HepG2 (cell line): ENCODE measurements around the gene YIF1A. TPM values are rescaled to one million over a fixed set of nuclear protein-coding genes. Genes with fewer than 3 reads are reported as not detected.

Experiments used
- ATAC-seq: fragments of 200-7000 bp; cut with Tn5 transposase; 3 replicates; pipeline ENCODE4 v1.9.1; 2020; ENCODE audit warnings: mild to moderate bottlenecking, moderate library complexity
- BruUV-seq: library from RNA; stranded (reverse); fragments of 400-500 nt; replicated peaks from 2 replicates; lab custom pipeline; 2021; lab: Mats Ljungman, UMichigan
- CTCF ChIA-PET: fragments of 300-600 bp; formaldehyde crosslinking; extraction: SDS; loops from one replicate; lab custom pipeline; 2021; ENCODE audit warnings: low total read pairs, inconsistent platforms, low intra/inter-chr PET ratio; lab: Yijun Ruan, JAX
- POLR2A ChIA-PET: fragments of 350-600 bp; sonication (Branson Sonifier 250); formaldehyde crosslinking; loops from one replicate; lab custom pipeline; 2020; ENCODE audit warnings: antibody characterized with exemption, inconsistent platforms; lab: Yijun Ruan, JAX
- DNase-seq: peaks from one replicate; pipeline ENCODE4 v3.0.0-alpha.2; 2015; ENCODE audit warnings: low spot score
- FAIRE-seq: peaks from 3 replicates; lab custom pipeline; 2011; peaks lifted over from hg19 to GRCh38; lab: Jason Lieb, UNC
- H2AFZ ChIP-seq: one replicate; pipeline ENCODE4 v1.6.1; 2011; ENCODE audit warnings: low read length, inconsistent platforms
- H3K27ac ChIP-seq: fragments of 300-600 bp; 3 replicates; pipeline ENCODE4 v1.8.0; 2011; ENCODE audit warnings: mixed run types, mild to moderate bottlenecking, mixed read lengths, low read length, inconsistent platforms; ENCODE audit not compliant: insufficient read depth; ENCODE audit errors: extremely low read length
- H3K27me3 ChIP-seq, 2 experiments: fragments of 200-600 bp in 1 of 2; 2 replicates in 1 of 2; 3 replicates in 1 of 2; pipeline versions ENCODE4 v1.6.0 to v1.8.0; 2011; ENCODE audit warnings: low read length in 2 of 2, mild to moderate bottlenecking in 2 of 2, moderate library complexity in 2 of 2, inconsistent platforms in 1 of 2; ENCODE audit not compliant: insufficient read depth in 2 of 2, control insufficient read depth in 1 of 2
- H3K36me3 ChIP-seq, 2 experiments: fragments of 200-600 bp in 1 of 2; replicated peaks in 1 of 2; 2 replicates in 1 of 2; 3 replicates in 1 of 2; pipeline versions ENCODE4 v1.5.1 to v1.8.0; 2011; ENCODE audit warnings: low read length in 2 of 2, inconsistent platforms in 1 of 2; ENCODE audit not compliant: insufficient read depth in 2 of 2, control insufficient read depth in 1 of 2
- H3K4me1 ChIP-seq: 2 replicates; pipeline ENCODE4 v1.5.1; 2012; ENCODE audit warnings: low read length, inconsistent platforms; ENCODE audit not compliant: insufficient read depth
- H3K4me2 ChIP-seq: 2 replicates; pipeline ENCODE4 v1.6.0; 2011; ENCODE audit warnings: low read depth, low read length, inconsistent platforms
- H3K4me3 ChIP-seq, 3 experiments: fragments of 200-600 bp in 1 of 3; sonication (generic), shearing (Covaris generic) in 1 of 3; replicated peaks in 1 of 3; 2 replicates each; pipeline ENCODE4 v1.5.1; 2011 to 2016; ENCODE audit warnings: low read length in 3 of 3, inconsistent platforms in 2 of 3, low read depth in 2 of 3, mild to moderate bottlenecking in 2 of 3, control low read depth in 1 of 3, mixed read lengths in 1 of 3; ENCODE audit not compliant: insufficient read depth in 1 of 3
- H3K79me2 ChIP-seq: one replicate; pipeline ENCODE4 v1.6.1; 2011; ENCODE audit warnings: low read length, inconsistent platforms; ENCODE audit not compliant: insufficient read depth
- H3K9ac ChIP-seq: 2 replicates; pipeline ENCODE4 v1.6.0; 2011; ENCODE audit warnings: mild to moderate bottlenecking, low read depth, low read length, inconsistent platforms; ENCODE audit not compliant: insufficient read depth
- H3K9me3 ChIP-seq: 2 replicates; pipeline ENCODE4 v1.5.1; 2012; ENCODE audit warnings: mild to moderate bottlenecking, low read length
- H4K20me1 ChIP-seq: 2 replicates; pipeline ENCODE4 v1.6.0; 2011; ENCODE audit warnings: inconsistent platforms, mild to moderate bottlenecking, low read length, moderate library complexity; ENCODE audit not compliant: insufficient read depth
- ARID2 ChIP-seq: sonication (generic); formaldehyde crosslinking; IDR thresholded peaks from 2 replicates; pipeline ENCODE4 v1.8.1; 2022; ENCODE audit warnings: mild to moderate bottlenecking, missing genetic modification reagents, borderline replicate concordance
- HIVEP1 ChIP-seq: sonication (generic); formaldehyde crosslinking; IDR thresholded peaks from 2 replicates; pipeline ENCODE4 v1.4.0; 2020; ENCODE audit warnings: mild to moderate bottlenecking, missing genetic modification reagents
- NAIF1 ChIP-seq: sonication (generic); formaldehyde crosslinking; IDR thresholded peaks from 2 replicates; pipeline ENCODE4 v1.5.0; 2020; ENCODE audit warnings: mild to moderate bottlenecking, missing genetic modification reagents, borderline replicate concordance
- RELA ChIP-seq: sonication (generic); formaldehyde crosslinking; IDR thresholded peaks from 2 replicates; pipeline ENCODE4 v1.4.0; 2020; ENCODE audit warnings: missing genetic modification reagents
- RFXAP ChIP-seq: sonication (generic); formaldehyde crosslinking; IDR thresholded peaks from 2 replicates; pipeline ENCODE4 v1.4.0; 2020; ENCODE audit warnings: missing genetic modification reagents, borderline replicate concordance
- RXRA ChIP-seq: sonication (generic); formaldehyde crosslinking; IDR thresholded peaks from 2 replicates; pipeline ENCODE4 v1.5.1; 2020; ENCODE audit warnings: missing genetic modification reagents
- TRIM22 ChIP-seq: fragments of 450-650 bp; IDR thresholded peaks from 2 replicates; pipeline ENCODE4 v1.6.1; 2017
- TSC22D2 ChIP-seq: sonication (generic); formaldehyde crosslinking; IDR thresholded peaks from 2 replicates; pipeline ENCODE4 v1.5.1; 2020; ENCODE audit warnings: missing genetic modification reagents, mild to moderate bottlenecking, borderline replicate concordance
- ZFP91 ChIP-seq: sonication (generic); formaldehyde crosslinking; IDR thresholded peaks from 2 replicates; pipeline ENCODE4 v1.9.0; 2022; ENCODE audit warnings: missing genetic modification reagents, mild to moderate bottlenecking, borderline replicate concordance
- ZNF101 ChIP-seq: sonication (generic); formaldehyde crosslinking; IDR thresholded peaks from 2 replicates; pipeline ENCODE4 v1.4.0; 2020; ENCODE audit warnings: mild to moderate bottlenecking, low read depth, missing genetic modification reagents, borderline replicate concordance
- ZNF121 ChIP-seq: sonication (generic); formaldehyde crosslinking; IDR thresholded peaks from 2 replicates; pipeline ENCODE4 v1.5.0; 2020; ENCODE audit warnings: mild to moderate bottlenecking, missing genetic modification reagents
- ZNF33B ChIP-seq: sonication (generic); formaldehyde crosslinking; IDR thresholded peaks from 2 replicates; pipeline ENCODE4 v1.5.1; 2020; ENCODE audit warnings: mild to moderate bottlenecking, missing genetic modification reagents
- ZNF598 ChIP-seq: sonication (generic); formaldehyde crosslinking; IDR thresholded peaks from 2 replicates; pipeline ENCODE4 v1.5.1; 2020; ENCODE audit warnings: mild to moderate bottlenecking, missing genetic modification reagents, borderline replicate concordance
- ZNF616 ChIP-seq: sonication (generic); formaldehyde crosslinking; IDR thresholded peaks from 2 replicates; pipeline ENCODE4 v1.5.0; 2020; ENCODE audit warnings: low read depth, mild to moderate bottlenecking, missing genetic modification reagents
- ZSCAN20 ChIP-seq: sonication (generic); formaldehyde crosslinking; IDR thresholded peaks from 2 replicates; pipeline ENCODE4 v1.4.0; 2020; ENCODE audit warnings: missing genetic modification reagents, mild to moderate bottlenecking, borderline replicate concordance
- WGBS: methylation state at CpG from one replicate; pipeline ENCODE4 v1.1.6; 2017; ENCODE audit warnings: low lambda C conversion rate; 5-methylcytosine and 5-hydroxymethylcytosine counted together
- in situ Hi-C: cut with HindIII; loops from 2 replicates; pipeline ENCODE4 v1.10.0; 2017; ENCODE audit warnings: low pct_unique_long_range_greater_than_20kb; ENCODE audit not compliant: extremely low pct_ligation_motif_present
- intact Hi-C: fragments of 100-400 bp; cut with micrococcal nuclease; formaldehyde crosslinking; loops from one replicate; pipeline ENCODE4 v1.10.0; 2022; ENCODE audit not compliant: unreplicated experiment
- polyA plus RNA-seq, 8 experiments: library from polyadenylated mRNA; depleted of rRNA in 3 of 8; stranded (reverse) in 7 of 8; unstranded in 1 of 8; fragments of >200 nt; fragmentation: Illumina TruSeq in 4 of 8; extraction: Trizol in 4 of 8; gene quantifications; 2 replicates each; pipeline versions ENCODE4 v1.2.1 to v1.2.3, GENCODE V29; 2011 to 2016; ENCODE audit warnings: low read depth in 4 of 8, missing spikeins in 1 of 8, mixed read lengths in 1 of 8; ENCODE audit not compliant: insufficient read depth in 1 of 8
- total RNA-seq, 5 experiments: library from RNA; depleted of rRNA; stranded (reverse); fragments of >200 nt; fragmentation: Illumina TruSeq; extraction: Trizol; gene quantifications; 2 replicates each; pipeline ENCODE4 v1.2.3, GENCODE V29; 2016; ENCODE audit warnings: low read depth in 1 of 5
- TF ChIP-seq, protein P1 (sequence below): sonication (generic); formaldehyde crosslinking; IDR thresholded peaks from 2 replicates; pipeline ENCODE4 v1.4.0; 2020; ENCODE audit warnings: mild to moderate bottlenecking, missing genetic modification reagents
- TF ChIP-seq, protein P2 (sequence below): conservative IDR thresholded peaks from 2 replicates; pipeline ENCODE4 v1.6.1; 2018; ENCODE audit warnings: missing genetic modification reagents

Gene YIF1A
- total and polyA plus RNA-seq, 2 of the 13 experiments (the other 11 are each of a cell fraction or from before 2014, with no cell fraction given): 133 to 145 TPM

- TF ChIP-seq ZFP91: 0 out of 2 replicates have a peak, but pooled peaks have one; percentile 9
- TF ChIP-seq ZSCAN20 (CRISPR knock-in tag): no peak
- no peak for TF ChIP-seq RELA (CRISPR knock-in tag)
- TF ChIP-seq ZNF598: peak; percentile 45; the same call in 1 of the 2 replicates
- no peak for TF ChIP-seq ZNF33B (CRISPR knock-in tag)
- 0 out of 2 replicates have a peak, but pooled peaks have one; percentile 1 for TF ChIP-seq RXRA (CRISPR knock-in tag)
- TF ChIP-seq HIVEP1 (CRISPR knock-in tag): 0 out of 2 replicates have a peak, but pooled peaks have one; percentile 21
Observed at GRCh38 chr11:66315921-66316811, 27.2 kb upstream of the YIF1A start (continued).

DNA sequence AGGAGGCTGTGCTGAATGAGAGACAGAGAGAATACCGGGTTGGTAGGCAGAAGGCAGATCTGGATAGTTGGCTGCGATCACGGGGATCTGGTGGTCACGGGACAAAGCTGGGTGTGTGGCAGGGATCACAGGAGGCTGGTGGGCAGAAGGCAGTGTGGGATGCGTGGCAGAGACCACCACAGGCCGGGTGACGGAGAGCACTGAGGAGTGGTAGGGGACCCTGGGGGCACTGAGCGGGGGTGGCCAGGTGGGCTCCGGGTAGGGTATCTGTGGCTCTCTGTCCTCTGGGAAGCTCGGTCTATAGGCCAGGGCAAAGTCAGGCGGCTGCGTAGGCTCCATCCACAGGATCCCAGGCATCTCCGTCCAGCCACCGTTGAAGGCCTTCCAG lies 26.5 kb upstream of the YIF1A start:
- ATAC-seq (no peak), DNase-seq (no peak), FAIRE-seq (no peak)
- Histone ChIP-seq H3K4me3 (no peak overlapping the region), H3K4me1 (peaks cover 52% of the 10 kb centered on the region), H3K9me3 (no peaks in the 10 kb centered on the region), H4K20me1 (no peaks in the 10 kb centered on the region), H3K9ac (no peak overlapping the region), H3K27ac (no peak overlapping the region), H3K36me3 (no peaks in the 10 kb centered on the region), H3K27me3 (no peaks in the 10 kb centered on the region), H3K79me2 (no peaks in the 10 kb centered on the region), H3K4me2 (no peak overlapping the region), H2AFZ (no peak overlapping the region)
- 66% methylated on average over 7 of the region's 14 CpGs for WGBS
- ChIA-PET CTCF (no interaction called here), POLR2A (interaction anchor here (3.7 kb wide), 1 partner anchor 27 kb away, joined by 28 read pairs; the partner anchor contains the start of gene YIF1A)
- in situ Hi-C loops: no loop called here
- no TSS peak for BruUV-seq
- intact Hi-C loops: loop anchor here (10.0 kb wide), 1 partner anchor 69 kb away; no protein-coding TSS in a partner anchor
- TF ChIP-seq TSC22D2 (CRISPR knock-in tag): no peak
- TF ChIP-seq ARID2 (CRISPR knock-in tag): no peak
- TF ChIP-seq, protein P1, sequence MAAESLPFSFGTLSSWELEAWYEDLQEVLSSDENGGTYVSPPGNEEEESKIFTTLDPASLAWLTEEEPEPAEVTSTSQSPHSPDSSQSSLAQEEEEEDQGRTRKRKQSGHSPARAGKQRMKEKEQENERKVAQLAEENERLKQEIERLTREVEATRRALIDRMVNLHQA (CRISPR knock-in tag): no peak
- TF ChIP-seq ZNF616 (CRISPR knock-in tag): no peak
- TF ChIP-seq RFXAP (CRISPR knock-in tag): no peak
- TF ChIP-seq, protein P2, sequence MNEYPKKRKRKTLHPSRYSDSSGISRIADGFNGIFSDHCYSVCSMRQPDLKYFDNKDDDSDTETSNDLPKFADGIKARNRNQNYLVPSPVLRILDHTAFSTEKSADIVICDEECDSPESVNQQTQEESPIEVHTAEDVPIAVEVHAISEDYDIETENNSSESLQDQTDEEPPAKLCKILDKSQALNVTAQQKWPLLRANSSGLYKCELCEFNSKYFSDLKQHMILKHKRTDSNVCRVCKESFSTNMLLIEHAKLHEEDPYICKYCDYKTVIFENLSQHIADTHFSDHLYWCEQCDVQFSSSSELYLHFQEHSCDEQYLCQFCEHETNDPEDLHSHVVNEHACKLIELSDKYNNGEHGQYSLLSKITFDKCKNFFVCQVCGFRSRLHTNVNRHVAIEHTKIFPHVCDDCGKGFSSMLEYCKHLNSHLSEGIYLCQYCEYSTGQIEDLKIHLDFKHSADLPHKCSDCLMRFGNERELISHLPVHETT: no peak
- TF ChIP-seq NAIF1 (CRISPR knock-in tag): no peak
- no peak for TF ChIP-seq TRIM22
- TF ChIP-seq ZNF121 (CRISPR knock-in tag): no peak
- no peak for TF ChIP-seq ZNF101 (CRISPR knock-in tag)
